Measurements from ENCODE around the gene B3GNT3. TPM values are rescaled to one million over a fixed set of nuclear protein-coding genes. Genes with fewer than 3 reads are reported as not detected.

The B3GNT3 gene, protein sequence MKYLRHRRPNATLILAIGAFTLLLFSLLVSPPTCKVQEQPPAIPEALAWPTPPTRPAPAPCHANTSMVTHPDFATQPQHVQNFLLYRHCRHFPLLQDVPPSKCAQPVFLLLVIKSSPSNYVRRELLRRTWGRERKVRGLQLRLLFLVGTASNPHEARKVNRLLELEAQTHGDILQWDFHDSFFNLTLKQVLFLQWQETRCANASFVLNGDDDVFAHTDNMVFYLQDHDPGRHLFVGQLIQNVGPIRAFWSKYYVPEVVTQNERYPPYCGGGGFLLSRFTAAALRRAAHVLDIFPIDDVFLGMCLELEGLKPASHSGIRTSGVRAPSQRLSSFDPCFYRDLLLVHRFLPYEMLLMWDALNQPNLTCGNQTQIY
- polyA plus RNA-seq, result 1 to 10 TPM in 1 of 3 donors, under 1 TPM in 2; 0.55 to 3.1 (median 0.67) TPM

DNA sequence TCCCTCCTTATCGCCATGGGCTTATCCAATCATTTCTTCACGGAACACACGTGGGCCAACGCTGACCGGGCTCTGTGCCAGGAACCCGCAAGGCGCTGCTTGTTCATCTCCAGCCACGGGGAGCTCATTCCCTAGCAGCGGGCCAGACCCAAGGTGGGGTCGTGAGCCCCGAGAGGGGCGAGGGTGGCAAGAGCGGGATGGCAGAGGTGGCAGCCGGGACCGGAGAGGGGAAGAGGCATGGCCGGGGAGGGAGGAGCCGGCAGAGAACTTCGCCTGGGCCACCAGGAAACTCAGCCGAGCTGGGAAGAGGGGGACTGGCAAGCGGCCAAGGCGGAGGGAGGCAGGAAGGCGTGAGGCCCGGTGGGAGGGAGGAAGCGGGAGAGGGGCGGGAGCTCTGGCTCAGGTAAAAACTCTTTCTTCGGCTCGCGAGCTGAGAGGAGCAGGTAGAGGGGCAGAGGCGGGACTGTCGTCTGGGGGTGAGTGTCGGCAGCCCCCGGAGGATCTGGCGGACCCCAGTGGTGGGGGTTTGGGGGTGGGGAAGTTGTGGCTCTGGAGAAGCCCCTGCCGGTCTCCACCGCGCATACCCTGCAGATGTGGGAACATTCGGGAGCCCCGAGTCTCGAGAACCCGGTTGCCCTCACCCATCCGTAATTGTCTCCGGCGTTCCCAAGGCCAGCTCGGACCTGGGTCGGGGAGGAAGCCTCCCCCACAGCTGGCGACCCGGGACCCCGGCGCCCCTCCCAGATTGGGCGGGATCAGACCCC is at the start of gene B3GNT3:
Gene B3GNT3 (plus strand): TSS at position 408 of the 764 bp plus-strand sequence. CDS start 12,670 bp downstream, outside the sequence.
- no peak within 1 kb of the TSS for H3K27ac ChIP-seq (ENCODE audit: low read depth, low read length)
- 2 to 7% (median 5%) methylated on average over 47 to 50 of the region's 50 CpGs for WGBS, 3 donors

DNA sequence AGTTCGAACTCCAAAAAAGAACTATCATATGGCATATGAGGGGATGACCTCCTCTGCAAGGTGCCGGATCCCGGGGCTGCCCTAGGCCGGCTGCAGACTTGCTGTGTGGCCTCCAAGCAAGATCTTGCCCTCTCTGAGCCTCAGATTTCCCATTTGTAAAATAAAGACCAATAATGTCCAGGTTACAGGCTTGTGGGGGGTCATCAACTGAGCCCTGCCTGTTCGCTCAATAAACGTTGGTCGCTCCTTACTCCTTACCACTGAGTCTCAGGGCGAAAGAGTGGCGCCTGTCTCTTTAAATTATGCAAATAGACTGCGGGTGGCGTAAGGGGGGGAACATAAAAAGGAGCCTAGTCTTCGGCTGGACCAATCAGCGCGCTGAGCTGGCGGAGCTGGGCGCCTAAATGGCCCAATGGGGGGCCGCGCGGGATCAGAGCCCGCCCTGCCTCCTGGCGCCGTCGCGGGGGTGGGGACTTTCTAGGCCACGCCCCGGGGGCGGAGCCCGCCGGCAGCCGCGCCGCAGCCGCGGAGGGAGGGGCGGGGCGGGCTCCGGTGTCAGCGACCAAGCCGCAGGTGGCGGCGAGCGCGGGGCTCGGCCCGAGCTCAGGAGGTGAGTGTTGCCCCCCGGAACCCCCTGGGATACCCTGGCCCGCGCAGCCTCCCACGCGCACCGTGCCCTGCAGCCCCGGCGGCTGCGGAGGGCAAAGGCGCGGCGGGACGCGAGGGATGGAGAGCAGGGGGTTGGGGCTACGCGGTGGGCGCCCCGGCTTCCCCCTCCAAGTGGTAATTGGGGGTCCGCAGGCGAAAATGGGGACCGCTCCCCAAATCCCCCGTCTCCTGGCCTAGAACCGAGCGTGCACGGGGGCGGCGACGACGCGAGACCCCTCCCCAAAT is 47.5 kb upstream of the B3GNT3 start:
- 7 to 11% (median 7%) methylated on average over 43 to 75 of the region's 75 CpGs for WGBS, 3 donors

GRCh38 chr19:17748884-17749638 is 45.9 kb upstream of the B3GNT3 start:
- no peak overlapping the region for H3K27ac ChIP-seq (ENCODE audit: low read depth, low read length)
- 77 to 80% (median 79%) methylated on average over 6 of the region's 6 CpGs for WGBS, 3 donors

More for the DNA sequence above, 47.5 kb upstream of the B3GNT3 start:
- no peak overlapping the region for H3K27ac ChIP-seq (ENCODE audit: low read depth, low read length)

GRCh38 chr19:17749912-17750317 is 45.0 kb upstream of the B3GNT3 start:
- 12 to 39% (median 33%) methylated on average over 8 of the region's 8 CpGs for WGBS, 3 donors
- no peak overlapping the region for H3K27ac ChIP-seq (ENCODE audit: low read depth, low read length)

DNA sequence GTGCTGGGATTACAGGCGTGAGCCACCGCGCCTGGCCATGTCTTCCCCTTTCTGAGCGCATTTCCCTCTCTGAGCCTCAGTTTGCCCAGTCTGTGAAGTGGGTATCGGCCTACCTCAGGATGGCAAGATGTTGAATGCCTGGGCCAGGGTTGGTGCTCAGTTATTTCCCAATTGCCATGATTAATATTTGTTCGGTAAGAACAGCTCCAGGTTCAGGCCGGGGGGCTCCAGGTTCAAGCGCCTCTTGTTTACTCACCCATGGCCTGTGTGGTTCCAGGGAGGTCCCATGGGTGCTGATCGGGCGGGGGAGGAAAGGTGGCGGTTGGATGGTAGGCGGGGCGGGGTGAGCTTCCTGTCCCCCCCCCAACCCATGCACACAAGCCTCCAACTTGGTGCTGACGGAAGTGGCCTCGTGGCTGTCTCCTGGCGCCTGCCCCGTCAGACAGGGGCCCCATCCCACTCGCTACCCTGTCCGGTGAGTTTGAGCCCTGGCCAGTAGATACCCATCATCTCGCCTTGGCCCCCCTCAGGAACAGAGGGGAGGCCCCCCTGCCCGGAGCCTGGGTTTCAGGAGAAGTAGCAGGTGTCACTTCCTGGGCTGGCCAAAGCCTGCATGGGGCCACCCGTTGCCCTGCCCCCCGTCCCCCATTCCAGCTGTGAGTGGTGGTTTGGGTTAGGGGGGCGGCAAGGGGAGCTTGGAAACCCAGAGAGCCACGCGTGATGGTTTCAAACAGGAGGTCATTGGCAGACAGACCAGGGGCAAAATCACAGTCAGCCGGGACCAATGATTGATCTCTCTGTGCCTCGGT is 43.6 kb upstream of the B3GNT3 start, which contains the start of gene FCHO1:
Gene FCHO1 (plus strand): TSS at position 375 of the 809 bp plus-strand sequence. CDS start 3,688 bp downstream, outside the sequence.
- no peak within 1 kb of the TSS for H3K27ac ChIP-seq (ENCODE audit: low read depth, low read length)
- 36 to 59% (median 40%) methylated on average over 28 of the region's 28 CpGs for WGBS, 3 donors

DNA sequence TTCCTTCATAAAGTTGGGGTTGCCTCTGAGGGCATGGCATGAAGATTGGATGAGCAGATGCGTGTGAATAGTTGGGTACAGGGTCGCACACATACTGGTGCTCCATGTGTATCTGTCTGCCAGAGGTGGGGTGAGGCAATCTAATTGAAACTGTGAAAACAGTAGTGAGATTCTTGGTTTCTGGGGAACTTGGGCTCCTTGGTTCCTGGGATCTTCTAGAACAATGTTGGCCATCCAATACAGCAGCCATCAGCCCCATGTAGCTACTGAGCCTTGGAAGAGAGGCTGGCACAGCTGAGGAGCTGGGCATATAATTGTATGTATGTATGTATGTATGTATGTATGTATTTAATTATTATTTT is 43.0 kb upstream of the B3GNT3 start:
- WGBS, 3 donors, result 50 to 65% (median 59%) methylated on average over 2 of the region's 2 CpGs
- no peak overlapping the region for H3K27ac ChIP-seq (ENCODE audit: low read depth, low read length)

DNA sequence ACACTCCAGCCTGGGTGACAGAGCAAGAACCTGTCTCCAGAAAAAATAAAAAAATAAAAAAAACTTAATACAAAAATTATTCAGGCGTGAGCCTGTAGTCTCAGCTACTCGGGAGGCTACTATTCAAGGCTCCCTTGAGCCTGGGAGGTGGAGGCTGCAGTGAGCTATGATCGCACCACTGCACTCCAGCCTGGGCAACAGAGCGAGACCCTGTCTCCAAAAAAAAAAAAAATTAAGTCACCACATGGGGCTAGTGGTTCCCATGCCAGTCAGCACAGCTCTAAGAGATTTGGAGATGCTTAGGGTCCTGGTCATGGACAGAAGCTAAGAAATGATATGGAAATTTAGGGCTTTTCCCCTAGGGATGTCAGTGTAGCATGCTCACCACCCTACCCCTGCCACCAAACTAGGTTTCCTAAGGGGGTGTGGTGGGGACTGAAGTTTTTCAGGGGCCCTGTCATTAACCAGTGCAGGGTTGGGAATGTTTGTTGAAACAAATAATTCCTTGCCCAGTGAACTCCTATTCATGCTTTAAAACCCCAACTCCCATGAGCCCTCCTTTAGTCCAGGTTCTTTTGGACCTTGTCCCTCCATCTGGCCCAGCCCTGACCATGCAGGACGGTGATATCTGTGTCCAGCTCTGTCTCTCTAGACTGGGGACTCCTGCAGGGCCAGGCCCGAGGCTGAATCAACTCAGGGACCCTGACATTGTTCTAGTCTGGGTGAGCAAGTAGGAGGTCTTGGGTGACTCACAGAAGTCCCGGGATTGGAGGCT is 41.9 kb upstream of the B3GNT3 start:
- WGBS, 3 donors, result 74 to 95% (median 86%) methylated on average over 7 of the region's 7 CpGs
- no peak overlapping the region for H3K27ac ChIP-seq (ENCODE audit: low read depth, low read length)

- no peak overlapping the region for H3K27ac ChIP-seq (ENCODE audit: low read depth, low read length)
- 39 to 61% (median 60%) methylated on average over 9 of the region's 9 CpGs for WGBS, 3 donors
Observed at GRCh38 chr19:17753976-17754375, 41.0 kb upstream of the B3GNT3 start.

GRCh38 chr19:17754634-17755442 is 40.1 kb upstream of the B3GNT3 start:
- WGBS, 3 donors, result 68 to 77% (median 73%) methylated on average over 5 of the region's 5 CpGs

DNA sequence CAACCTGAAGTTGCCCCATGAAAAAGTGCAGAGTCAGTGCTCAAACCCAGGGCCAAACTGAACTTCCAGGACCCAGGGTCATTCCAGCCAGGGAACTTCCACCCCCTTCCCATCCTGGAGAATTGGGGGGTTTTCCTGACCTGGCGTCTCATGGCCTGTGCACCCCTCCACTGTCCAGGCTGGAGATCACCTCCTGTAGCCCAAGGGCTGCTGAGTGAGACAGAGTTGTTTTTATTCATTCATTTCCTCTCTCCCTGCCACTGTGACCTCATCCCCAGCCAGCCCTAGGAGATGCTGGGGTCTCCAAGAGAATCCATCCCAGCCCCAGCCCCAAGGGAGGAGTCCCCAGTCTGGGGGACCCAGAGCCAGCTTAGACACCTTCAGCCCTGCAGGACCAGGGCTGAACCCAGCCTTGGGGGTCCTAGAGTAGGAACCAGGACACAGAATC is 39.5 kb upstream of the B3GNT3 start:
- 50 to 76% (median 67%) methylated on average over 1 of the region's 1 CpG for WGBS, 3 donors
- no peak overlapping the region for H3K27ac ChIP-seq (ENCODE audit: low read depth, low read length)

More at GRCh38 chr19:17754634-17755442, 40.1 kb upstream of the B3GNT3 start:
- no peak overlapping the region for H3K27ac ChIP-seq (ENCODE audit: low read depth, low read length)

DNA sequence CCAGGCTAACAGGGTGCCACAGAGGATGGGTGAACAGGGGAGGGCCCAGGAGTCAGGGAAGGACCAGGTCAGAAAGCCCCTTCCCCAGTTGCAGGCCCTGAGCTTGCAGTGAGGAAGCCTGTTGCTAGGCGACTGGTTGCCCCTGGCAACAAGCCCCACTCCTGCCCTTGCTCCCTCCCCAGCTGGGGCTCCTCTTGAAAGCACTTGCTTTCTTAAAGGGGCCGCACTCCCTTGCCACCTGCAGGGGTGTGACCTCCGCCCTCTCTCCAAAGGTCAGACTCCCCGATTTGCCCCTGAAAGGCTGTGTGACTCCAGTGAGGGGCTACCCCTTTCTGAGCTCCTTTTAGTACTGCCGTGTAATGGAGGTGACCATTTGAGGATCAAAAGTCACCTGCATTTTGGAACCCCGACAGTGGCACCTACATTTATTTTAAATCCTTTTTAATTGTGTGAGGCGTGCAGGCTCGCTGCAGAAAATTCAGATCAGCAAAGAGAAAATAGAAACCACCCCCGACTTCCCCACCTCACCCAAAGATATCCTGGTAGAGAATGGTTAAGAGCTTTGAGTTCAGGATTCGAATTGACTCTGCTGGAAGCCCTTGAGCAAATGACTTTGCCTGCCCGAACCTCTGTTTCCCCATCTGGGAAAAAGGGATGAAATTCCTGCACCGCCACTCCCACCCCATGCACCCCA is 38.8 kb upstream of the B3GNT3 start:
- WGBS, 3 donors, result 45 to 70% (median 65%) methylated on average over 12 of the region's 12 CpGs
- no peak overlapping the region for H3K27ac ChIP-seq (ENCODE audit: low read depth, low read length)

DNA sequence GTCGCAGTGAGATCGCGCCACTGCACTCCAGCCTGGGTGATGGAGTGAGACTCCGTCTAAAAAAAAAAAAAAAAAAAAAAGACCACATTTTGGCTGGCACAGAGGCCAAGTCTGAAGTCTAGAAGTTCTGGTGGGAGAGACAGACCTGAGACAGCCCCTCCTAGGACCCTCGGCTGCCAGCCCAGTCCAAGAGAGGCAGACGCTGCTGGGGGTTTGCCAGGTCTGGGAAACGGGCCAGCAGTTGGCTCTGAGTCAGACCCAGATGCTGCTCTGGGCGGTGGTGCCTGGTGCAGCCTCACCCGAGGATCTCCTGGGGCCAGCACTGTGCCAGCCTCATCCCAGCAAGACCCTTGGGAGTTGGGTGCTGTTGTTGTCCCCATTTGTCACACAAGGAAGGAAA is 37.8 kb upstream of the B3GNT3 start:
- no peak overlapping the region for H3K27ac ChIP-seq (ENCODE audit: low read depth, low read length)

DNA sequence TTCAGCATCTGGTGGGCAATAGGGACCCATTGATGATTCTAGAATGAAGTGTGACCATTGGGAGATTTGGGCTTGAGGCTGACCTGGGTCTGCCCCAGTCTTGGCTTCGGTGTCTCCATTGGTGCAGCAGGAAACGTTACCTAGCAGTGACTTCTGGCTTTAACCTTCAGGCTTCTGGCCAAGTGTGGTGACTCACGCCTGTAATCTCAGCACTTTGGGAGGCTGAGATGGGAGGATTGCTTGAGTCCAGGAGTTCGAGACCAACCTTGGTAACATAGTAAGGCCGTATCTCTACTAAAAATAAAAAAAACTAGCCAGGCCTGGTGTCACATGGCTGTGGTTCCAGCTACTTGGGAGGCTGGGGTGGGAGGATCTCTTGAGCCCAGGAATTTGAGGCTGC is 36.4 kb upstream of the B3GNT3 start:
- no peak overlapping the region for H3K27ac ChIP-seq (ENCODE audit: low read depth, low read length)
- 66 to 73% (median 69%) methylated on average over 5 of the region's 5 CpGs for WGBS, 3 donors

More for the DNA sequence above, 37.8 kb upstream of the B3GNT3 start:
- whole genome bisulfite sequencing, 3 donors, result 32 to 43% (median 35%) methylated on average over 9 of the region's 9 CpGs

- WGBS, 3 donors, result 73 to 89% (median 84%) methylated on average over 4 of the region's 4 CpGs
- no peak overlapping the region for H3K27ac ChIP-seq (ENCODE audit: low read depth, low read length)
Observed at GRCh38 chr19:17761148-17761547, 33.8 kb upstream of the B3GNT3 start.
